Fibroblast of lung (primary cell): ENCODE measurements around the gene FAM114A1. TPM values are rescaled to one million over a fixed set of nuclear protein-coding genes. Genes with fewer than 3 reads are reported as not detected.
A peak's percentile ranks its signal among the peaks of the same experiment; 100 is the strongest.

ENCODE experiments used
- DNase-seq, 2 donors: peaks; one replicate each; pipeline versions ENCODE4 v3.0.0 to v3.0.0-alpha.2; 2010; ENCODE audit warnings: low read depth in 2 of 2
- H2AFZ ChIP-seq: 2 replicates; pipeline ENCODE4 v1.5.1; 2012; ENCODE audit warnings: low read length, control low read depth, inconsistent platforms
- H3K27ac ChIP-seq: 2 replicates; pipeline ENCODE4 v1.5.1; 2011; ENCODE audit warnings: low read length, control low read depth; ENCODE audit not compliant: insufficient read depth
- H3K27me3 ChIP-seq: 2 replicates; pipeline ENCODE4 v1.5.1; 2011; ENCODE audit warnings: mild to moderate bottlenecking, low read length; ENCODE audit not compliant: control insufficient read depth, insufficient read depth
- H3K36me3 ChIP-seq: 2 replicates; pipeline ENCODE4 v1.5.1; 2011; ENCODE audit warnings: low read length; ENCODE audit not compliant: control insufficient read depth, insufficient read depth
- H3K4me1 ChIP-seq: 2 replicates; pipeline ENCODE4 v1.5.1; 2011; ENCODE audit warnings: low read length; ENCODE audit not compliant: control insufficient read depth, insufficient read depth; ENCODE audit errors: extremely low read depth
- H3K4me2 ChIP-seq: 2 replicates; pipeline ENCODE4 v1.5.1; 2011; ENCODE audit warnings: low read length, control low read depth; ENCODE audit not compliant: insufficient read depth; ENCODE audit errors: extremely low read depth
- H3K4me3 ChIP-seq, 4 experiments: fragments of 200-600 bp in 1 of 4; sonication (generic) in 1 of 4; replicated peaks in 1 of 4; 2 replicates each; pipeline ENCODE4 v1.5.1; 2011 to 2016; ENCODE audit warnings: low read length in 4 of 4, low read depth in 3 of 4, mild to moderate bottlenecking in 3 of 4, control low read depth in 2 of 4, inconsistent platforms in 1 of 4, mixed read lengths in 1 of 4; ENCODE audit not compliant: insufficient read depth in 1 of 4; ENCODE audit errors: control extremely low read depth in 1 of 4
- H3K79me2 ChIP-seq: 2 replicates; pipeline ENCODE4 v1.5.1; 2012; ENCODE audit warnings: mild to moderate bottlenecking, low read length, inconsistent platforms; ENCODE audit not compliant: control insufficient read depth, insufficient read depth
- H3K9ac ChIP-seq: 2 replicates; pipeline ENCODE4 v1.5.1; 2011; ENCODE audit warnings: mild to moderate bottlenecking, low read length, control low read depth; ENCODE audit not compliant: insufficient read depth
- H3K9me3 ChIP-seq: 2 replicates; pipeline ENCODE4 v1.5.1; 2012; ENCODE audit warnings: low read depth, low read length; ENCODE audit not compliant: control insufficient read depth, insufficient read depth
- H4K20me1 ChIP-seq: 2 replicates; pipeline ENCODE4 v1.5.1; 2011; ENCODE audit warnings: low read length; ENCODE audit not compliant: control insufficient read depth, insufficient read depth; ENCODE audit errors: extremely low read depth
- EZH2 ChIP-seq: IDR thresholded peaks from 2 replicates; pipeline ENCODE4 v1.5.1; 2012; ENCODE audit warnings: low read length, control low read depth, mild to moderate bottlenecking; ENCODE audit errors: missing control alignments
- polyA plus RNA-seq, 2 donors: library from polyadenylated mRNA; depleted of rRNA in 1 of 2; stranded (reverse) in 1 of 2; unstranded in 1 of 2; fragments of >200 nt; gene quantifications; 2 replicates each; pipeline ENCODE4 v1.2.1, GENCODE V29; 2011 to 2012; ENCODE audit warnings: missing spikeins in 1 of 2
- total RNA-seq: library from RNA; depleted of rRNA; stranded (reverse); fragments of >200 nt; gene quantifications from 2 replicates; pipeline ENCODE4 v1.2.1, GENCODE V29; 2014
- TF ChIP-seq, protein P1 (sequence below), 2 donors: IDR thresholded peaks in 1 of 2; conservative IDR thresholded peaks in 1 of 2; 1 replicate in 1 of 2; 2 replicates in 1 of 2; pipeline ENCODE4 v1.5.1; 2011 to 2012; ENCODE audit warnings: low read length in 2 of 2, control low read depth in 1 of 2, inconsistent platforms in 1 of 2, low read depth in 1 of 2, mild to moderate bottlenecking in 1 of 2

Gene FAM114A1
- total and polyA plus RNA-seq, 2 donors (not counting 1 experiment from before 2014, with no cell fraction given) = 296 to 402 TPM

DNA sequence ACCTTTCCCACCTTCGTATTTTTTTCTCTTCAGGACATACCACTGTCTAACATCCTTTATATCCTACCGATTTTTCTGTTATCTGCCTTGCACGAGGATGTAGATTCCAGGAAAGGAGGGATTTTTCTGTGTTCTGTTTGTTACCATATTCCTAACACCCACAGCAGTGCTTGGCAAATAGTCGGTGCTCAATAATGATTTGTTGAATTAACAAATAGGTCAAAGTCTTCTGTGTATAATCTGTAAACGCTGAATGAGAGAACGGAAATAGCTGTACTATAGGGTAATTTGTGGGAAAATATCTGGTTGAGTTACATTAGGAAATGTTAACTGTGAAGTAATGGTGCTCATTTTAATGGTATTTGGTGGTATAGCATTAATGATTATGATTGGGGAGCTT is 83.1 kb downstream of the FAM114A1 start:
- no peak overlapping the region for H3K9ac ChIP-seq
- H3K79me2 ChIP-seq = no peaks in the 10 kb centered on the region
- TF ChIP-seq, protein P1, sequence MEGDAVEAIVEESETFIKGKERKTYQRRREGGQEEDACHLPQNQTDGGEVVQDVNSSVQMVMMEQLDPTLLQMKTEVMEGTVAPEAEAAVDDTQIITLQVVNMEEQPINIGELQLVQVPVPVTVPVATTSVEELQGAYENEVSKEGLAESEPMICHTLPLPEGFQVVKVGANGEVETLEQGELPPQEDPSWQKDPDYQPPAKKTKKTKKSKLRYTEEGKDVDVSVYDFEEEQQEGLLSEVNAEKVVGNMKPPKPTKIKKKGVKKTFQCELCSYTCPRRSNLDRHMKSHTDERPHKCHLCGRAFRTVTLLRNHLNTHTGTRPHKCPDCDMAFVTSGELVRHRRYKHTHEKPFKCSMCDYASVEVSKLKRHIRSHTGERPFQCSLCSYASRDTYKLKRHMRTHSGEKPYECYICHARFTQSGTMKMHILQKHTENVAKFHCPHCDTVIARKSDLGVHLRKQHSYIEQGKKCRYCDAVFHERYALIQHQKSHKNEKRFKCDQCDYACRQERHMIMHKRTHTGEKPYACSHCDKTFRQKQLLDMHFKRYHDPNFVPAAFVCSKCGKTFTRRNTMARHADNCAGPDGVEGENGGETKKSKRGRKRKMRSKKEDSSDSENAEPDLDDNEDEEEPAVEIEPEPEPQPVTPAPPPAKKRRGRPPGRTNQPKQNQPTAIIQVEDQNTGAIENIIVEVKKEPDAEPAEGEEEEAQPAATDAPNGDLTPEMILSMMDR (conservative IDR thresholded peaks at IDR 0.05 in 1 of 2, IDR thresholded peaks at IDR 0.05 in 1 of 2; ENCODE audit: low read depth in 1 of 2, low read length in 2 of 2) = no peak
- no peak for TF ChIP-seq EZH2
- H3K9me3 ChIP-seq = no peaks in the 10 kb centered on the region
- no peaks in the 10 kb centered on the region for H3K36me3 ChIP-seq
- peak in 1 of 2 donors; percentile 73 for DNase-seq
- no peaks in the 10 kb centered on the region for H4K20me1 ChIP-seq
- no peak overlapping the region for H3K4me2 ChIP-seq
- H3K4me1 ChIP-seq = peaks cover 19% of the 10 kb centered on the region
- H3K27me3 ChIP-seq = no peaks in the 10 kb centered on the region
- no peak overlapping the region for H3K27ac ChIP-seq
- H2AFZ ChIP-seq = no peak overlapping the region
- no peak overlapping the region for H3K4me3 ChIP-seq

DNA sequence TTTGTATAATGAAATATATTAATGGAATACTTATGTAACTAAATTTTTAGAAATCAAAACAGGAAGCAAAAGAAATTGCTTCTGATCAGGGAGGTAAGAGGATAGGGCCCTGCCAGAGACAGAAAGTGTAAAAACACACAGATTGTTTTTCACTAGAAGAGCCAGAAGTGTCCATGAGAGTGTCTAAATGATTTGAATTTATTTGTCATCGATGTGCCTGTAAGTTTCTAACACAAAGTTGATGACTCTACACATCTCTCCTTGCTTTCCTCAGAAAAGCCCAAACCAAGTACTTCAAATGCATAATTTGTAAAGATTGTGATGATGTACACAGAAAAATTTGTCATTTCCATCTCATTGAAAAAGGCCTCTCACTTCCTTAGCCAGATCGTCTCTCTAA is 84.0 kb downstream of the FAM114A1 start:
- no peak overlapping the region for H3K9ac ChIP-seq
- H3K79me2 ChIP-seq = no peaks in the 10 kb centered on the region
- H3K27ac ChIP-seq = no peak overlapping the region
- no peak overlapping the region for H2AFZ ChIP-seq
- H3K4me1 ChIP-seq = peaks cover 19% of the 10 kb centered on the region
- no peak for TF ChIP-seq EZH2
- no peak overlapping the region for H3K4me2 ChIP-seq
- no peak overlapping the region for H3K4me3 ChIP-seq
- no peaks in the 10 kb centered on the region for H3K27me3 ChIP-seq
- no peak for DNase-seq
- no peaks in the 10 kb centered on the region for H4K20me1 ChIP-seq
- H3K9me3 ChIP-seq = no peaks in the 10 kb centered on the region
- H3K36me3 ChIP-seq = no peaks in the 10 kb centered on the region

DNA sequence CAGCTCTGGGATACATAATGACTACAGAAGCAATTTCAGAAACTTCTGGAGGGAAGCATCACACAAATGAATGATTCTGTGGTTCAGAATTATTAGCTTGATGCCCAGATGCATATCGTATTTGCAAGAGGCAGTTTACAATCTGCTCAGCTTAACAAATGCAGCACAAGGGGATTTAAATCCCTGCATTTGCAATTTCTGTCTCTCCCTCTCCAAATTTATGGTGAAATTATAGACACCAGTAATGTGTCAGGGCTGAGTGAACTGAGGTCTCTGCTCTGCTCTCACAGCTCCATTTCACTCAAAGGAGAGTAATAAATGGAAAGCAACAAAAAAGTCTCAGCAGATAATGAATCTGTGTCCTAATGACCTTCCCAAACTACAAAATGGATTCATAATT is 84.4 kb downstream of the FAM114A1 start:
- no peaks in the 10 kb centered on the region for H4K20me1 ChIP-seq
- H3K79me2 ChIP-seq = no peaks in the 10 kb centered on the region
- H3K36me3 ChIP-seq = no peaks in the 10 kb centered on the region
- H3K27ac ChIP-seq = no peak overlapping the region
- no peak overlapping the region for H3K9ac ChIP-seq
- DNase-seq = no peak
- peaks cover 19% of the 10 kb centered on the region for H3K4me1 ChIP-seq
- TF ChIP-seq EZH2 = no peak
- TF ChIP-seq, protein P1 (conservative IDR thresholded peaks at IDR 0.05 in 1 of 2, IDR thresholded peaks at IDR 0.05 in 1 of 2; ENCODE audit: low read depth in 1 of 2, low read length in 2 of 2) = no peak
- H2AFZ ChIP-seq = no peak overlapping the region
- H3K9me3 ChIP-seq = no peaks in the 10 kb centered on the region
- H3K27me3 ChIP-seq = no peaks in the 10 kb centered on the region
- no peak overlapping the region for H3K4me3 ChIP-seq
- H3K4me2 ChIP-seq = no peak overlapping the region
